GM18868 (cell line): ENCODE data around the gene ADGRG6.

Source experiments
- ATAC-seq: cut with Tn5 transposase; IDR thresholded peaks from one replicate; pipeline ENCODE4 v1.9.1; 2021; ENCODE audit warnings: mild to moderate bottlenecking, moderate library complexity; ENCODE audit not compliant: unreplicated experiment

Gene ADGRG6

DNA sequence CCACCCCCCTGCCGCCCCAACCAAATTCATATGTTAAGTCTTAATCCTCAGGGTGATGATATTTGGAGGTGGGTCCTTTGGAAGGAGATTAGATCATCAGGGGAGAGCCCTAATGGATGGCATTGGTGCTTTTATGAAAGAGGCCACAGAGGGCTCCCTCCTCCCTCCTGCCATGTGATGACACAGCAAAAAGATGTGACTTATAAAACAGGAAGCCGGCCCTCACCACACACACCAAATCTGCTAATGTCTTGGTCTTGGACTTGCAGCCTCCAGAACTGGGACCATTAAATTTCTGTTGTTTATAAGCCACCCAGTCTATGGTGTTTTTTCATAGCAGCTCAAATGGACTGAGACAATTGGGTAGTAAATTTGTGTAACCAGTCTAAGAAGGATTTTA is 176.3 kb downstream of the ADGRG6 start:
- ATAC-seq = peak; percentile 60

DNA sequence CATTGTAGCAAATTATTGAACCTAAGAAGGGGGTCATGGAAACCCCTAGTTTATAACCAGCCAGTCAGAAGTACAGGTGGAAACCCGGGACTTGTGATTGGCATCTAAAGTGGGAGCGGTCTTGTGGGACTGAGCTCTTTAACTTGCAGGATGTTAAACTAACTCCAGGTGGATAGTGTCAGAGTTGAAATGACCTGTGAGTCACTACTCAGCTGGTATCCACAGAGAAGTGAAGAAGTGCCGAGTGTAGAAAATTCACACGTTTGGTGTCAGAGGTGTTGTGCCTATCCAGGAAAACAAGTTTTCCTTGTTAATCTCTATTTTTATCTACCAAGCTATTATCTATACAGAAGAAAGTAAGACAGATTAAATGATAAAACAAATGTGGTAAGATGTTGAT is 179.7 kb downstream of the ADGRG6 start:
- no peak for ATAC-seq

DNA sequence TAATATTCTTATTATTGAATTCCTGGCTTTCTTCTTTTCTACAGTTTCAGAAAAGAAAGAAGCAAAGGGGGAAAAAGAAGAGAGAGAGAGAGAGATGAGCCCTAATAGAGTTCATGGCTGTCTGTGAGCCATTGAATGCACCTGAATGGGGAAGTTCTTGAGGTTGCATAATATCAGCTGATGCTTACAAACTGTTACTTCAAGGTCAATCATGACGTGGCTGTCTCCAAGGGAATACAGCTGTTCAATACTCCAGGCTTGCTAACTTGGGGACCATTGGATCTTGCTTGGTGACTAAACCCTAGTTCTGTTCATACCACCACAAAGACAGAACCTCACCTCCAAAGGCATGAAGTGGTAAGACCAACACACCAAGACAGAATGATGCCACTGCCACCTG is 180.4 kb downstream of the ADGRG6 start:
- ATAC-seq = no peak

DNA sequence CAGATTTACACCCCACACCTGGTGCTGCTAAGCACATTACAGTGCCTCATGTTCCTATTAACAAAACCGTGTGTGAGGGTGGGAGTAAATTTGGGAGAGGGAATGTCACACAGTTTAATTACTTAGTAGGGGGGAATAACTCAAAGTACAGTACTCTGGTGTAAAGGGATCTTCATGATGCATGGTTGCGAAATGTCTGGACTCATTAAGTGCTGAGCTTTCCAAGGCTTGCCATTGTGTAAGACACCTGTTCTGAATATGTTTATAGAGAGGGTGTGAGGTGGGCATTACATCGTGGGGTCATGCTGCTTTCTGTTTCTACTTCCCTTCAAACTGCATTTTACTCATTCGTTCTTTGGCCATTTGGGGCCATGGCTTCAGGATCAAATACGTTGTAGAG is 181.2 kb downstream of the ADGRG6 start:
- no peak for ATAC-seq

DNA sequence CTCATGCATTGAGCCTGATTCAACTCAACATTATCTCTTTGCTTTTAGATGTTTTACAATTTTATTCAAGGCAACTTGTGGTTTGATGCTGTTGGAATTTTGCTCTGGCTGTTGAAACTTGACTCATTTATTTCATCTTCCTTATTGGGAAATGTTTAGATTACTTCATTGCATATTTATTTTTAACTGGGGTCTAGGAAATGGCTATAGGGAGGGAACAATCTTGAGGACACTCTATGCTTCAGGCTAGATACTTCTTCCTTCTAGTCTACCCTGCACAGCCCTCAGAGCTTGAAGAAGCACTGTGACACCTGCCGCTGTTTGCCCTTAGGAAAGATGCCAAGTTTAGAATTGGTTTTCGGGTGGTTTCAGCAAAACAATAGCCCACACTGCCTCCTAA is 183.4 kb downstream of the ADGRG6 start:
- no peak for ATAC-seq

DNA sequence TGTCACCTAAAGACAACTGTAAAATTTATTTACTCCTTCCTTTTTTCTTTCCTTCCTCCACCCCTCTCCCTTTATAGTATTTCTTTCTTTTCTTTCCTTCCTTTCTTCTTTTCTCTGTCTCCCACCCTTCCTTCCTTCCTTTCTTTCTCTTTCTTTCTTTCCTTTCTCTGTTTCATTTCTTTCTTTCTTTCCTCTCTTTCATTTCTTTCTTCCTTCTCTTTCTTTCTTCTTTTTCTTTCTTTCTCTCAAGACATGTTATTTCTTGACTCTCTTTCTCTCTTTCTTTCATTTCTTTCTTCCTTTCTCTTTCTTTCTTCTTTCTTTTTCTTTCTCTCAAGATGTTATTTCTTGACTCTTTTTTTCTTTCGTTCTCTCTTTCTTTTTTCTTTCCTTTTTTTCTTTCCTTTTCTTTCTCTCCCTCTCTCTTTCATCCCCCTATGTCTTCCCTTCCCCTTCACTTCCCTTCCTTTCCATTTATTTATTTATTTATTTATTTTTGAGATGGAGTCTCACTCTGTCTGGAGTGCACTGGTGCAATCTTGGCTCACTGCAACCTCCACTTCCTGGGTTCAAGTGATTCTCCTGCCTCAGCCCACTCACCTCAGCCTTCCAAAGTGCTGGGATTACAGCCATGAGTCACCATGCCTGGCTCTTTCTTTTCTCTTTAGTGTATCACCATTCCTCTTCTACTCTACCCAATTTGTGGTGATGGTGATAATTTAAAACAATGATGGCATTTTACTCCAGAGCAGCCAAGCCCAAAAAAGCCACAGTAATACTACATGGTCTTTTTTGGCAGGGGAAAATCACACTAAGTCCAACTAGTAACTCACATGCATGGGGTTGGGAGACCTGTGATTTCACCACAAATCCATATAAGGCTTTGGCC is 188.2 kb downstream of the ADGRG6 start:
- no peak for ATAC-seq
